Superior temporal gyrus (tissue), 1 donor: ENCODE measurements around the gene ABCC1.
"Not testable (repeated sequence)": the region's sequence is repeated elsewhere in the genome, so short reads cannot be mapped to it uniquely, and the experiment has no call there.

Source experiments
- DNase-seq: peaks from one replicate; pipeline ENCODE4 v3.0.0-alpha.2; 2016; ENCODE audit errors: extremely low spot score

Gene ABCC1

GRCh38 chr16:16188827-16189226, 239.4 kb downstream of the ABCC1 start:
- no peak for DNase-seq

- no peak for DNase-seq
Measured at GRCh38 chr16:16189842-16190241, 240.4 kb downstream of the ABCC1 start.

- no peak for DNase-seq
Measured at GRCh38 chr16:16190546-16190945, 241.1 kb downstream of the ABCC1 start.

GRCh38 chr16:16190966-16191365, 241.6 kb downstream of the ABCC1 start:
- DNase-seq = not testable (repeated sequence)

GRCh38 chr16:16191493-16192167, 242.2 kb downstream of the ABCC1 start:
- no peak for DNase-seq
